ENCODE data around the gene RPA3. TPM values are rescaled to one million over a fixed set of nuclear protein-coding genes. Genes with fewer than 3 reads are reported as not detected.

RPA3 gene
- total and polyA plus RNA-seq, 9 of the 15 experiments (the other 6 are each of a cell fraction or from before 2014, with no cell fraction given), result 68.5 to 265 (median 125) TPM

DNA sequence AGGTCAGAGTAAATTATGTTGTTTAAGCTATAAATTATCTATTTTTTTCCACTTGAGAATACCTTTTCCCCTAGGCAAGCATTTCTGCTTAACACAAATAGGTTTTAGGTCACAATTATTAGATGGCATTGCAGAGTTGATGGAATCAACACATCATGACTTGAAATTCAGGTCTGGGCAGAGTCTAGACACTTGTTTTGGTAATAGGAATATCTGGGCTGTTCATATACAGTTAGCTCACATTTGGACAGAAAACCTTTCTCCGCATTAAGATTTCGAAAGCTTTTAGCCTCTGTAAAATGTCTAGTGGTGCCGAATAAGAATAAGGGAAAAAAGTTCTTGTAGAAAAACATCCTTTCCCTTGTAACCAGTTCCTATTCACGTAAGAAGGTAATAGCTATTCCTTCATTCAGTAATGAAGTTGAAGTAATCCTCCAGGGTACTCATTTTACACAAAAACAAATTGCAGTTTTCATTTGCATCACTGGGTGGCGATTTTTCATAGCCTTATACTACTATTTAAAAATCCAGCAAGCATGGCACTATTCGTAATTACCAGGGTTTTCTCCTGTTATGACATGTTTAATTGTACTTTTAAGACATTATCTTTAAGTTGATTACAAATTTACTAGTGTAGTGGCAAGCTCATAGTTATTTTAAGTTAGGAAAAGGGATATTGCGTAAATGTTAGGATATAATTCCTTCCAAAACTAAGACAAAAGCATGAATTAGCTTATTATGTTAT is 37.0 kb downstream of the RPA3 start (continued):
- TF ChIP-seq, protein P1, sequence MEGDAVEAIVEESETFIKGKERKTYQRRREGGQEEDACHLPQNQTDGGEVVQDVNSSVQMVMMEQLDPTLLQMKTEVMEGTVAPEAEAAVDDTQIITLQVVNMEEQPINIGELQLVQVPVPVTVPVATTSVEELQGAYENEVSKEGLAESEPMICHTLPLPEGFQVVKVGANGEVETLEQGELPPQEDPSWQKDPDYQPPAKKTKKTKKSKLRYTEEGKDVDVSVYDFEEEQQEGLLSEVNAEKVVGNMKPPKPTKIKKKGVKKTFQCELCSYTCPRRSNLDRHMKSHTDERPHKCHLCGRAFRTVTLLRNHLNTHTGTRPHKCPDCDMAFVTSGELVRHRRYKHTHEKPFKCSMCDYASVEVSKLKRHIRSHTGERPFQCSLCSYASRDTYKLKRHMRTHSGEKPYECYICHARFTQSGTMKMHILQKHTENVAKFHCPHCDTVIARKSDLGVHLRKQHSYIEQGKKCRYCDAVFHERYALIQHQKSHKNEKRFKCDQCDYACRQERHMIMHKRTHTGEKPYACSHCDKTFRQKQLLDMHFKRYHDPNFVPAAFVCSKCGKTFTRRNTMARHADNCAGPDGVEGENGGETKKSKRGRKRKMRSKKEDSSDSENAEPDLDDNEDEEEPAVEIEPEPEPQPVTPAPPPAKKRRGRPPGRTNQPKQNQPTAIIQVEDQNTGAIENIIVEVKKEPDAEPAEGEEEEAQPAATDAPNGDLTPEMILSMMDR (IDR thresholded peaks at IDR 0.05 in 2 of 3, conservative IDR thresholded peaks at IDR 0.05 in 1 of 3; ENCODE audit: insufficient read depth in 2 of 3, low read depth in 1 of 3, low read length in 3 of 3), result peak; percentile 21 to 66 (median 46); a peak in 4 of 6 replicates
- TF ChIP-seq REST (IDR thresholded peaks at IDR 0.05; ENCODE audit: borderline replicate concordance), result peak; percentile 73
- no peak for TF ChIP-seq REST (CRISPR knock-in tag; IDR thresholded peaks at IDR 0.05; ENCODE audit: low read depth)
- TF ChIP-seq CEBPG (CRISPR knock-in tag; IDR thresholded peaks at IDR 0.05), result no peak
- TF ChIP-seq CEBPG (tag; conservative IDR thresholded peaks at IDR 0.05 in 1 of 2, IDR thresholded peaks at IDR 0.05 in 1 of 2), result peak; percentile 54 to 65
- peak; percentile 74; the same call in 1 of the 2 replicates for TF ChIP-seq CEBPB (tag; IDR thresholded peaks at IDR 0.05)
- peak; percentile 77 to 84 for TF ChIP-seq RAD21 (CRISPR knock-in tag; conservative IDR thresholded peaks at IDR 0.05 in 1 of 2, IDR thresholded peaks at IDR 0.05 in 1 of 2)
- TF ChIP-seq CREBBP (IDR thresholded peaks at IDR 0.05; ENCODE audit: low read depth, low read length), result no peak
- TF ChIP-seq TARDBP (IDR thresholded peaks at IDR 0.05), result no peak
- TF ChIP-seq ZSCAN29 (IDR thresholded peaks at IDR 0.05), result no peak
- TF ChIP-seq FOXJ2 (tag; IDR thresholded peaks at IDR 0.05), result 0 out of 2 replicates have a peak, but pooled peaks have one; percentile 41
- 0 out of 2 replicates have a peak, but pooled peaks have one; percentile 23 for TF ChIP-seq MAFG (tag; conservative IDR thresholded peaks at IDR 0.05)
